MM.1S (cell line): ENCODE data around the gene PAMR1.

ENCODE experiments used
- DNase-seq: peaks from one replicate; pipeline ENCODE4 v3.0.0-alpha.2; 2015
- H2AFZ ChIP-seq: fragments of 300-600 bp; sonication (generic); 2 replicates; pipeline ENCODE4 v1.6.0; 2016; ENCODE audit warnings: antibody characterized with exemption, low read length
- H3F3A ChIP-seq: fragments of 300-600 bp; sonication (generic); 2 replicates; pipeline ENCODE4 v1.6.1; 2016; ENCODE audit warnings: mild to moderate bottlenecking, antibody characterized with exemption, low read length, moderate library complexity, mixed read lengths; ENCODE audit not compliant: insufficient read depth
- H3K27ac ChIP-seq: fragments of 300-600 bp; sonication (generic); 2 replicates; pipeline ENCODE4 v1.5.1; 2016; ENCODE audit warnings: mild to moderate bottlenecking, low read length
- H3K27me3 ChIP-seq: fragments of 300-600 bp; sonication (generic); replicated peaks from 2 replicates; pipeline ENCODE4 v1.6.0; 2016; ENCODE audit warnings: low read length; ENCODE audit not compliant: insufficient read depth
- H3K36me3 ChIP-seq: fragments of 300-600 bp; sonication (generic); replicated peaks from 2 replicates; pipeline ENCODE4 v1.6.1; 2016; ENCODE audit warnings: mild to moderate bottlenecking, low read length, mixed read lengths; ENCODE audit not compliant: insufficient read depth
- H3K4me1 ChIP-seq: fragments of 300-600 bp; sonication (generic); 2 replicates; pipeline ENCODE4 v1.6.1; 2016; ENCODE audit warnings: low read length, mixed read lengths
- H3K4me2 ChIP-seq: fragments of 300-600 bp; sonication (generic); 2 replicates; pipeline ENCODE4 v1.6.0; 2016; ENCODE audit warnings: low read depth, low read length
- H3K4me3 ChIP-seq: fragments of 300-600 bp; sonication (generic); 2 replicates; pipeline ENCODE4 v1.5.1; 2016; ENCODE audit warnings: low read length, mixed read lengths
- H3K79me2 ChIP-seq: fragments of 300-600 bp; sonication (generic); 2 replicates; pipeline ENCODE4 v1.6.1; 2016; ENCODE audit warnings: mixed run types, low read length, mixed read lengths
- H3K9ac ChIP-seq: fragments of 300-600 bp; sonication (generic); 2 replicates; pipeline ENCODE4 v1.6.1; 2016; ENCODE audit warnings: low read length, mixed read lengths
- H3K9me2 ChIP-seq: fragments of 300-600 bp; sonication (generic); replicated peaks from 2 replicates; pipeline ENCODE4 v1.6.1; 2016; ENCODE audit warnings: mild to moderate bottlenecking, low read length, mixed read lengths; ENCODE audit not compliant: insufficient read depth
- H3K9me3 ChIP-seq: fragments of 300-600 bp; sonication (generic); replicated peaks from 2 replicates; pipeline ENCODE4 v1.6.1; 2016; ENCODE audit warnings: mild to moderate bottlenecking, low read length, mixed read lengths; ENCODE audit not compliant: insufficient read depth
- H4K20me1 ChIP-seq: fragments of 300-600 bp; sonication (generic); 2 replicates; pipeline ENCODE4 v1.6.1; 2016; ENCODE audit warnings: mild to moderate bottlenecking, low read length, moderate library complexity, mixed read lengths; ENCODE audit not compliant: insufficient read depth
- CTCF ChIP-seq: fragments of 300-600 bp; sonication (generic); IDR thresholded peaks from 2 replicates; pipeline ENCODE4 v1.5.1; 2016; ENCODE audit warnings: antibody characterized with exemption, low read length, mixed read lengths
- EZH2 ChIP-seq: fragments of 300-600 bp; sonication (generic); optimal IDR thresholded peaks from 2 replicates; pipeline ENCODE3; 2017; ENCODE audit warnings: low read depth, mild to moderate bottlenecking, antibody characterized with exemption, low read length, mixed read lengths
- EZH2phosphoT487 ChIP-seq: fragments of 300-600 bp; sonication (generic); IDR thresholded peaks from 2 replicates; pipeline ENCODE4 v1.6.1; 2018; ENCODE audit warnings: antibody characterized with exemption, low read length

Gene PAMR1

GRCh38 chr11:35555488-35555887 lies 30.1 kb upstream of the PAMR1 start:
- H3F3A ChIP-seq = no peaks in the 10 kb centered on the region
- no peaks in the 10 kb centered on the region for H3K9me3 ChIP-seq
- H3K36me3 ChIP-seq = no peaks in the 10 kb centered on the region
- H2AFZ ChIP-seq = no peak overlapping the region
- no peak overlapping the region for H3K9ac ChIP-seq
- no peak for DNase-seq
- no peak overlapping the region for H3K27ac ChIP-seq
- H3K4me1 ChIP-seq = no peaks in the 10 kb centered on the region
- no peaks in the 10 kb centered on the region for H3K79me2 ChIP-seq
- H3K4me3 ChIP-seq = no peak overlapping the region
- no peaks in the 10 kb centered on the region for H4K20me1 ChIP-seq
- TF ChIP-seq CTCF = no peak
- no peak for TF ChIP-seq EZH2
- no peak for TF ChIP-seq EZH2phosphoT487
- no peaks in the 10 kb centered on the region for H3K9me2 ChIP-seq
- H3K4me2 ChIP-seq = no peak overlapping the region
- no peaks in the 10 kb centered on the region for H3K27me3 ChIP-seq

- Histone ChIP-seq H3K4me2 (no peak overlapping the region), H3K9ac (no peak overlapping the region), H3K79me2 (no peaks in the 10 kb centered on the region), H3F3A (no peaks in the 10 kb centered on the region), H4K20me1 (no peaks in the 10 kb centered on the region), H3K4me3 (no peak overlapping the region), H2AFZ (no peak overlapping the region), H3K27ac (no peak overlapping the region), H3K9me3 (no peaks in the 10 kb centered on the region), H3K36me3 (no peaks in the 10 kb centered on the region), H3K9me2 (no peaks in the 10 kb centered on the region), H3K27me3 (no peaks in the 10 kb centered on the region), H3K4me1 (no peaks in the 10 kb centered on the region)
- TF ChIP-seq EZH2phosphoT487 = no peak
- no peak for TF ChIP-seq CTCF
- TF ChIP-seq EZH2 = no peak
- DNase-seq = no peak
Measured at GRCh38 chr11:35554491-35555437, 29.3 kb upstream of the PAMR1 start.

- Histone ChIP-seq H3K9me2 (no peaks in the 10 kb centered on the region), H3K27me3 (no peaks in the 10 kb centered on the region), H3F3A (no peaks in the 10 kb centered on the region), H3K4me3 (no peak overlapping the region), H3K4me1 (no peaks in the 10 kb centered on the region), H3K79me2 (no peaks in the 10 kb centered on the region), H2AFZ (no peak overlapping the region), H3K27ac (no peak overlapping the region), H3K9me3 (no peaks in the 10 kb centered on the region), H4K20me1 (no peaks in the 10 kb centered on the region), H3K9ac (no peak overlapping the region), H3K4me2 (no peak overlapping the region), H3K36me3 (no peaks in the 10 kb centered on the region)
- DNase-seq = no peak
- TF ChIP-seq CTCF (no peak), EZH2phosphoT487 (no peak), EZH2 (no peak)
Measured at GRCh38 chr11:35553831-35554230, 28.4 kb upstream of the PAMR1 start.
